Measurements from ENCODE around the gene ODAD3. TPM values are rescaled to one million over a fixed set of nuclear protein-coding genes. Genes with fewer than 3 reads are reported as not detected.

The ODAD3 gene
- total RNA-seq, 1 donor from 2014 or later: 2.6 TPM

DNA sequence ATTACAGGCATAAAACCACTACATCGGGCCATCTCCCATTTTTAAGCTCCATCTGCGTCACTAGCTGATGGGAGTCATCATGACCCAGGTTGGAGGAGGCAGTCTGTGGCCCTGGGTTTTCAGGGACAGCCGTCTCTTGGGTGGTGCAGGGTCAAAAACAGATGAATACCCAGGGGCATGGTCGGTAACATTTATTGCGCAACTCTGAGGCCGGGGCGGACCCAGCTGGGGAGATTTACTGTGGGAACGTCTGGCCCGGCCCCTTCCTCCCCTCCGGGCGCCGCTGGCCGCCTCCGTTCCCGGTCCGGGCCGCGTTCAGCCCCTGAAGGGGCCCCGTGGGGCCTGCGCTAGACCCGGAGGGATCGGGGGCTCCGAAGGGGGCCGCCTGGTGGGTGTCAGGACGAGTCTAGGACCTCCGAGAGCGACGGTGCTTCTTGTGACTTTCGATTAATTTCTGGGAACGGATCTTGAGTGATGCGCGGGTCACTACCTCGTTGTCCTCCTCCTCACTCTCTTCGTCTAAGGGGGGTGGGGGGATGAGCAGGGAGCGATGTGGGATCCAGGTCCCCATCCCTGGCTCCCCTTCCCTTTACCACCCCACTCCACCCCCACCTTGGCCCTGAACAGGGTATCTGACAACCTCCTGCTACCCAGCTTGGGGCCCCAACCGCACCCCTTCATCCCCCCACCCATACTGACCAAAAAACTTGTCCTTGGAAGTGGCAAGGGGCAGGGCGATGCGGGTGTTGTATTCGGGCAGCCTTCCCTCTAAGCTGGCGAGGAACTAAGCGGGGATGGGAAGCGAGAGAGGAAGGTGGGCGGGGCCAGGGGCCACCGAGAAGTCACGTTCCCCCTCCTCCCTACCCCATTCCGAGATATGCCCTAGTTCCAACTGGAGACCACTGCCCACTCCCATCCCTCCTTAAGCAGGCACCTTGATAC, 14.2 kb downstream of the ODAD3 start:
- peak overlapping the region; percentile 76 for H3K4me3 Mint-ChIP-seq (ENCODE audit: unreplicated experiment)
- peaks cover 27% of the 10 kb centered on the region for H3K27me3 Mint-ChIP-seq (ENCODE audit: unreplicated experiment)
- peaks cover 3% of the 10 kb centered on the region for H3K4me1 Mint-ChIP-seq (ENCODE audit: low read depth, unreplicated experiment)
- H3K27ac Mint-ChIP-seq (ENCODE audit: unreplicated experiment): no peak overlapping the region
- peaks cover 7% of the 10 kb centered on the region for H3K9me3 Mint-ChIP-seq (ENCODE audit: unreplicated experiment)
- no peak for DNase-seq
- TF ChIP-seq, protein P1, sequence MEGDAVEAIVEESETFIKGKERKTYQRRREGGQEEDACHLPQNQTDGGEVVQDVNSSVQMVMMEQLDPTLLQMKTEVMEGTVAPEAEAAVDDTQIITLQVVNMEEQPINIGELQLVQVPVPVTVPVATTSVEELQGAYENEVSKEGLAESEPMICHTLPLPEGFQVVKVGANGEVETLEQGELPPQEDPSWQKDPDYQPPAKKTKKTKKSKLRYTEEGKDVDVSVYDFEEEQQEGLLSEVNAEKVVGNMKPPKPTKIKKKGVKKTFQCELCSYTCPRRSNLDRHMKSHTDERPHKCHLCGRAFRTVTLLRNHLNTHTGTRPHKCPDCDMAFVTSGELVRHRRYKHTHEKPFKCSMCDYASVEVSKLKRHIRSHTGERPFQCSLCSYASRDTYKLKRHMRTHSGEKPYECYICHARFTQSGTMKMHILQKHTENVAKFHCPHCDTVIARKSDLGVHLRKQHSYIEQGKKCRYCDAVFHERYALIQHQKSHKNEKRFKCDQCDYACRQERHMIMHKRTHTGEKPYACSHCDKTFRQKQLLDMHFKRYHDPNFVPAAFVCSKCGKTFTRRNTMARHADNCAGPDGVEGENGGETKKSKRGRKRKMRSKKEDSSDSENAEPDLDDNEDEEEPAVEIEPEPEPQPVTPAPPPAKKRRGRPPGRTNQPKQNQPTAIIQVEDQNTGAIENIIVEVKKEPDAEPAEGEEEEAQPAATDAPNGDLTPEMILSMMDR (IDR thresholded peaks at IDR 0.05; ENCODE audit: partially characterized antibody, unreplicated experiment): no peak
- H3K36me3 Mint-ChIP-seq (ENCODE audit: unreplicated experiment): no peaks in the 10 kb centered on the region

DNA sequence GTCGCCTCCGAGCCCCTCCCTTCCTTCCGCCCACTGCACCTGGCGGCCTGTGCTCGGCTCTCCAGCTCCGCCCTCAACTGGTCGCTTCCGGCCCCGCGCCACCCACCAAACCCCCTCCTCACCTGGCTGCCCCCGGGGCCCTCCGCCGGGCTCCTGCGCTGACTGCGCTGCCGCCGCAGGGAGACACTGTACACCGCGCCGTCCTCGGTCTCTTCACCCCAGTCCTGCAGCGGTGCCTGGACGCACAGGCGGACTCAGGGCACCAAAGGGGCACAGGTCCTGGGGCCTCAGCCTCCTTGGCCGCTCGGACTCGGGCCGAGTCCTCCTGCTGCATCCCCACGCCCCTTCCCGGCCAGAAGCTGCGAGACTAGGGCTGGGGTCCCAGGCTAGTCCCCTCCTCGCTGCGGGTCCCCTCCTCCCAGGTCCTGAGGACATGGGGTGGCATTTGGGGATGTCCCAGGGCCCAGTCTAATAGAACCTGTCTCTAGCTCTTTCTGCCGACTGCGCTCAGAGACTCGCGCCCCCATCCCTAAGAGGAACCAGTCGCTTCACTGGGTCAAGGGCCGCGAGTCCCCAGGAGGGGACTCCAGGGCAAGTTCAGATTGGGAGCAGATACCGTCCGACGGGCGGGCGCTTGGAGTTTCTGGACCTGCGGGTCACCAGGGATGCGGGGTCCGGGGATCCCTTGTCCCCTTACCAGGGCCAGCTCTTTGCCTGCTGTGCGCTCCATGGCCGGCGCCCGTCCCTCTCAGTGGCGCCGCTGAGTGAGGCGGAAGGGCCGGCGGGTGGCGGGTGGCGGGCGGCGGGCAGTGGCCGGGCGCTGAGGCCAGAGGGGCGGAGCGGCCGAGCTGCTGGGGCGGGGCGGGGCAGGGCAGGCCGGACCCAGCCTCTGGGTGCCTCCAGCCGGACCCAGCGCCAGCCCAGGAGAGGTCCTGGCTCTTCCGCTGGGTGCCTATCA, 16.1 kb downstream of the ODAD3 start, which contains the start of gene RGL3:
Gene RGL3 (minus strand): TSS at position 766 of the 958 bp plus-strand sequence. CDS start 36 bp downstream, at position 730.
- Mint-ChIP-seq H3K4me3 (ENCODE audit: unreplicated experiment) (peak within 1 kb of the TSS; percentile 76), H3K27me3 (ENCODE audit: unreplicated experiment) (peaks cover 27% of the 10 kb centered on the region), H3K36me3 (ENCODE audit: unreplicated experiment) (no peaks in the 10 kb centered on the region), H3K9me3 (ENCODE audit: unreplicated experiment) (peaks cover 7% of the 10 kb centered on the region), H3K4me1 (ENCODE audit: low read depth, unreplicated experiment) (peaks cover 3% of the 10 kb centered on the region), H3K27ac (ENCODE audit: unreplicated experiment) (no peak within 1 kb of the TSS)
- DNase-seq: peak; percentile 60
- TF ChIP-seq, protein P1 (IDR thresholded peaks at IDR 0.05; ENCODE audit: partially characterized antibody, unreplicated experiment): no peak

DNA sequence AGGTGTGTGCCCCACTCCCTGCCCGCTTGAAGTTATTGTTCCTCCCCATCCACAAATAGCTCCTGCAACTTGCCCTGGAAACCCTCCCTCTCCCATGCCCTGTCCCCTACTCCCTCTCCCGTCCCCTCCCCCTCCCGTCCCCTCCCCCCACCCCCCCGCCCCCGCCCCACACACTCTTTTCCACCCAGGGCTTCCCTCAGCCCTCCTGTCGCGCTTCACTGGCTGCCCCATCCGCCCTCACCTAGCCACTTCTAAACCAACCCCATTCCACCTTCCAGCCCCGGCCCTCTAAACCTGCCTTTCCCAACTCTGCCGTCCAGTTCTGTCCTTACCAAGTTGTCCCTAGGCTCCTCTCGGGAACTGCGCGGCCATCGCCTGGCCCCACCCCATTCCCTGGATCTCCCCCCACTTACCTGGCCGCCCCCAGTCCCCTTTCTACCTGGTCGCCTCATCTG, 16.8 kb downstream of the ODAD3 start:
- Mint-ChIP-seq H3K4me1 (ENCODE audit: low read depth, unreplicated experiment) (peaks cover 3% of the 10 kb centered on the region), H3K9me3 (ENCODE audit: unreplicated experiment) (peaks cover 7% of the 10 kb centered on the region), H3K36me3 (ENCODE audit: unreplicated experiment) (no peaks in the 10 kb centered on the region), H3K27ac (ENCODE audit: unreplicated experiment) (no peak overlapping the region), H3K27me3 (ENCODE audit: unreplicated experiment) (peaks cover 23% of the 10 kb centered on the region), H3K4me3 (ENCODE audit: unreplicated experiment) (no peak overlapping the region)
- no peak for DNase-seq
- TF ChIP-seq, protein P1 (IDR thresholded peaks at IDR 0.05; ENCODE audit: partially characterized antibody, unreplicated experiment): no peak

DNA sequence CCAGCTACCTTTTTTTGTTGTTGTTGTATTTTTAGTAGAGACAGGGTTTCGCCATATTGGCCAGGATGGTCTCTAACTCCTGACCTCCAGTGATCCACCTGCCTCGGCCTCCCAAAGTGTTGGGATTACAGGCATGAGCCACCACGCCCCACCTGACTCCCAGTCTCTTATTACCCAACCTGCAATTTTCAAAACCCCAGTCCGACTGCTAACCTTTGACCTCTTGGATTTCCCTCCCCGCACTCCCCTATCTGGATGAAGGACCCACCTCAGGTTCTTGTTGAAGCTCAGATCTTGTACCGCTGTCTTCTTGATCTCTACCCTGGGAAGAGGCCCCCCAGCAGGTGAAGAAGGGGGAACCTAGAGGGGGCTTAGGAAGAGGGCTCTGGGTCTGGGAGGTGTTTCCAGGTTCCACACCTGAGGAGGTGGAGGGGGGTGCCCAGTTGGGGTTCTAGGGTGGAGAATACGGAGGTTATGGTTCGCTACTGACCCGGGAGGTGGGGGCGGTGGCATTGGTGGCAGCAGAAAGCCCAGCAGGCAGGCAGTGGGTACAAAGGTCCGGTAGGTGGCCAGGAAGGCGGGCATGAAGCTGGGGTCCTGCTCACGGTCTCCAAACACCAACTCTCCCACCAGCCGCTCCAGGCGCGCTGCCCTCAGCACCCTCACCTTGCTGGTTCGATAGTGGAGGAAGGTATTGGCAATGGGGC, 18.4 kb downstream of the ODAD3 start:
- peaks cover 17% of the 10 kb centered on the region for H3K27me3 Mint-ChIP-seq (ENCODE audit: unreplicated experiment)
- DNase-seq: no peak
- H3K4me3 Mint-ChIP-seq (ENCODE audit: unreplicated experiment): no peak overlapping the region
- TF ChIP-seq, protein P1 (IDR thresholded peaks at IDR 0.05; ENCODE audit: partially characterized antibody, unreplicated experiment): no peak
- no peaks in the 10 kb centered on the region for H3K36me3 Mint-ChIP-seq (ENCODE audit: unreplicated experiment)
- peaks cover 3% of the 10 kb centered on the region for H3K4me1 Mint-ChIP-seq (ENCODE audit: low read depth, unreplicated experiment)
- no peak overlapping the region for H3K27ac Mint-ChIP-seq (ENCODE audit: unreplicated experiment)
- peaks cover 5% of the 10 kb centered on the region for H3K9me3 Mint-ChIP-seq (ENCODE audit: unreplicated experiment)

Measured in glutamatergic neuron (in vitro differentiated cells).